HL-60 (cell line): ENCODE measurements around the gene C11orf91.

Source experiments
- GABPA ChIP-seq: IDR thresholded peaks from 2 replicates; pipeline ENCODE4 v1.6.1; 2012; ENCODE audit warnings: low read depth
- POLR2AphosphoS5 ChIP-seq: IDR thresholded peaks from 2 replicates; pipeline ENCODE4 v1.6.1; 2012; ENCODE audit warnings: low read depth
- TF ChIP-seq, protein P1 (sequence below): IDR thresholded peaks from one replicate; pipeline ENCODE4 v1.5.1; 2011; ENCODE audit warnings: low read length, control low read depth, inconsistent platforms; ENCODE audit not compliant: insufficient read depth

DNA sequence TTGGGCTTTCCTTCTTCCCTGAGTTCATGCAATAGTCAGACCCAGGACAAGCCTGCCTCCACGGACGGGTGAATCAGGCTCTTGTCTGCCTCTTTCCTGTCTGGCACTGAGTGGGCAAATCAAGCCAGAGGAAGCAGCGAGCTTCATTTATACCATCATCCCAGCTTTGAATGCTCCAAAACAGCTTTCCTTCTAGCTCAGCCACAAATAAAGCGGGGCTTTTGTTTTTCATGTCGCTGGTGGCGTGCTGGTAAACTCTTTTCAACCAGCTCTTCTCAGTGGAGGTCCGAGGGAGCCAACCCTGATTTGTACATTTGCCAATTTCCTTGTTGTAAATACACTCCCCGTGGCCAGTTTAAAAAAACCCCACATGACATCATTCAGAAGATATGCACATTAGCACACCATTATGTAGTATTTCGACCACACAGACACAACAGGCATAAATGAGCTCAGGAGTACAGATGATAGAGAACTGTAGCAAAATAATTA is 8.6 kb downstream of the C11orf91 start:
- TF ChIP-seq, protein P1, sequence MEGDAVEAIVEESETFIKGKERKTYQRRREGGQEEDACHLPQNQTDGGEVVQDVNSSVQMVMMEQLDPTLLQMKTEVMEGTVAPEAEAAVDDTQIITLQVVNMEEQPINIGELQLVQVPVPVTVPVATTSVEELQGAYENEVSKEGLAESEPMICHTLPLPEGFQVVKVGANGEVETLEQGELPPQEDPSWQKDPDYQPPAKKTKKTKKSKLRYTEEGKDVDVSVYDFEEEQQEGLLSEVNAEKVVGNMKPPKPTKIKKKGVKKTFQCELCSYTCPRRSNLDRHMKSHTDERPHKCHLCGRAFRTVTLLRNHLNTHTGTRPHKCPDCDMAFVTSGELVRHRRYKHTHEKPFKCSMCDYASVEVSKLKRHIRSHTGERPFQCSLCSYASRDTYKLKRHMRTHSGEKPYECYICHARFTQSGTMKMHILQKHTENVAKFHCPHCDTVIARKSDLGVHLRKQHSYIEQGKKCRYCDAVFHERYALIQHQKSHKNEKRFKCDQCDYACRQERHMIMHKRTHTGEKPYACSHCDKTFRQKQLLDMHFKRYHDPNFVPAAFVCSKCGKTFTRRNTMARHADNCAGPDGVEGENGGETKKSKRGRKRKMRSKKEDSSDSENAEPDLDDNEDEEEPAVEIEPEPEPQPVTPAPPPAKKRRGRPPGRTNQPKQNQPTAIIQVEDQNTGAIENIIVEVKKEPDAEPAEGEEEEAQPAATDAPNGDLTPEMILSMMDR: no peak
- TF ChIP-seq GABPA (no peak), POLR2AphosphoS5 (no peak)
